H9 (cell line): ENCODE results near the gene CD3D. TPM values are rescaled to one million over a fixed set of nuclear protein-coding genes. Genes with fewer than 3 reads are reported as not detected.

Experiments
- DNase-seq: peaks from one replicate; pipeline ENCODE4 v3.0.0-alpha.2; 2017
- H2AFZ ChIP-seq: one replicate; pipeline ENCODE4 v1.6.1; 2013; ENCODE audit warnings: mild to moderate bottlenecking, low read length, control low read depth, moderate library complexity
- H2AK5ac ChIP-seq: 2 replicates; pipeline ENCODE4 v1.6.1; 2013; ENCODE audit warnings: low read length, control low read depth, mixed read lengths; ENCODE audit not compliant: insufficient read length
- H2BK120ac ChIP-seq: one replicate; pipeline ENCODE4 v1.6.1; 2013; ENCODE audit warnings: low read depth, mild to moderate bottlenecking, low read length, control low read depth, inconsistent platforms; ENCODE audit not compliant: poor library complexity, severe bottlenecking
- H2BK12ac ChIP-seq: 2 replicates; pipeline ENCODE4 v1.6.1; 2013; ENCODE audit warnings: low read length, control low read depth, mixed read lengths, low read depth; ENCODE audit not compliant: insufficient read length
- H2BK15ac ChIP-seq: 2 replicates; pipeline ENCODE4 v1.6.1; 2013; ENCODE audit warnings: low read depth, low read length, control low read depth
- H2BK20ac ChIP-seq: one replicate; pipeline ENCODE4 v1.6.1; 2013; ENCODE audit warnings: low read depth, mild to moderate bottlenecking, low read length, control low read depth, inconsistent platforms; ENCODE audit not compliant: poor library complexity, severe bottlenecking
- H2BK5ac ChIP-seq: 2 replicates; pipeline ENCODE4 v1.6.1; 2013; ENCODE audit warnings: low read length, control low read depth, mixed read lengths; ENCODE audit not compliant: insufficient read length
- H3K14ac ChIP-seq: 2 replicates; pipeline ENCODE4 v1.6.1; 2013; ENCODE audit warnings: low read length, control low read depth; ENCODE audit not compliant: insufficient read depth
- H3K18ac ChIP-seq: 2 replicates; pipeline ENCODE4 v1.6.1; 2013; ENCODE audit warnings: low read depth, mild to moderate bottlenecking, mixed read lengths, low read length, control low read depth; ENCODE audit not compliant: insufficient read length
- H3K23ac ChIP-seq: 2 replicates; pipeline ENCODE4 v1.6.1; 2013; ENCODE audit warnings: low read length, control low read depth, mixed read lengths, low read depth; ENCODE audit not compliant: insufficient read length
- H3K23me2 ChIP-seq: 2 replicates; pipeline ENCODE4 v1.6.1; 2013; ENCODE audit warnings: low read depth, mild to moderate bottlenecking, mixed read lengths, low read length, control low read depth; ENCODE audit not compliant: insufficient read length, poor library complexity, severe bottlenecking
- H3K27ac ChIP-seq: 2 replicates; pipeline ENCODE4 v1.5.1; 2013; ENCODE audit warnings: low read length, control low read depth, mixed read lengths, low read depth; ENCODE audit not compliant: insufficient read length
- H3K27me3 ChIP-seq: 2 replicates; pipeline ENCODE4 v1.6.1; 2013; ENCODE audit warnings: low read length, control low read depth, inconsistent platforms; ENCODE audit not compliant: insufficient read depth
- H3K4ac ChIP-seq: 2 replicates; pipeline ENCODE4 v1.6.1; 2013; ENCODE audit warnings: low read depth, mild to moderate bottlenecking, control low read depth, inconsistent platforms, low read length, moderate library complexity
- H3K4me1 ChIP-seq: 2 replicates; pipeline ENCODE4 v1.6.1; 2013; ENCODE audit warnings: low read length, control low read depth, inconsistent platforms; ENCODE audit not compliant: insufficient read depth
- H3K4me2 ChIP-seq: 2 replicates; pipeline ENCODE4 v1.6.1; 2013; ENCODE audit warnings: low read length, control low read depth, mixed read lengths; ENCODE audit not compliant: insufficient read length, insufficient read depth
- H3K56ac ChIP-seq: 2 replicates; pipeline ENCODE4 v1.6.1; 2013; ENCODE audit warnings: low read depth, mild to moderate bottlenecking, mixed read lengths, low read length, control low read depth; ENCODE audit not compliant: insufficient read length
- H3K79me1 ChIP-seq: 2 replicates; pipeline ENCODE4 v1.6.1; 2013; ENCODE audit warnings: low read depth, mild to moderate bottlenecking, moderate library complexity, low read length, control low read depth, inconsistent platforms; ENCODE audit not compliant: insufficient read depth, poor library complexity, severe bottlenecking
- H3K79me2 ChIP-seq: 2 replicates; pipeline ENCODE4 v1.6.1; 2013; ENCODE audit warnings: low read length, control low read depth, inconsistent platforms; ENCODE audit not compliant: insufficient read depth
- H3K9ac ChIP-seq: 2 replicates; pipeline ENCODE4 v1.6.1; 2013; ENCODE audit warnings: low read length, control low read depth, mixed read lengths; ENCODE audit not compliant: insufficient read length; ENCODE audit errors: extremely low read depth
- H3K9me3 ChIP-seq: one replicate; pipeline ENCODE4 v1.6.1; 2013; ENCODE audit warnings: low read depth, low read length, inconsistent platforms; ENCODE audit not compliant: control insufficient read depth
- H3T11ph ChIP-seq: one replicate; pipeline ENCODE4 v1.6.1; 2013; ENCODE audit warnings: mild to moderate bottlenecking, low read length, control low read depth, inconsistent platforms
- H4K20me1 ChIP-seq: one replicate; pipeline ENCODE4 v1.6.1; 2013; ENCODE audit not compliant: control insufficient read depth, insufficient read length, insufficient read depth
- H4K5ac ChIP-seq: 2 replicates; pipeline ENCODE4 v1.6.1; 2013; ENCODE audit warnings: low read depth, mild to moderate bottlenecking, mixed read lengths, low read length, control low read depth; ENCODE audit not compliant: insufficient read length
- H4K8ac ChIP-seq: replicated peaks from 2 replicates; pipeline ENCODE4 v1.6.1; 2013; ENCODE audit warnings: low read length, control low read depth, mixed read lengths, low read depth; ENCODE audit not compliant: insufficient read length
- H4K91ac ChIP-seq: 2 replicates; pipeline ENCODE4 v1.6.1; 2013; ENCODE audit warnings: low read depth, mild to moderate bottlenecking, moderate library complexity, mixed read lengths, low read length, control low read depth; ENCODE audit not compliant: insufficient read length
- H3K27ac Mint-ChIP-seq, 3 experiments: 2 replicates in 2 of 3; 3 replicates in 1 of 3; pipeline ENCODE4 v1.8.0; 2020 to 2021; ENCODE audit warnings: mixed read lengths in 3 of 3, mild to moderate bottlenecking in 1 of 3, moderate library complexity in 1 of 3
- H3K27me3 Mint-ChIP-seq: 2 replicates; pipeline ENCODE4 v1.8.0; 2021; ENCODE audit warnings: low read depth, mild to moderate bottlenecking, moderate library complexity, mixed read lengths
- H3K36me3 Mint-ChIP-seq, 3 experiments: 2 replicates in 2 of 3; 3 replicates in 1 of 3; pipeline ENCODE4 v1.8.0; 2020 to 2021; ENCODE audit warnings: low read depth in 3 of 3, mixed read lengths in 3 of 3; ENCODE audit not compliant: insufficient read depth in 1 of 3
- H3K4me1 Mint-ChIP-seq, 2 experiments: 2 replicates each; pipeline ENCODE4 v1.8.0; 2020; ENCODE audit warnings: mixed read lengths in 2 of 2
- H3K4me3 Mint-ChIP-seq, 2 experiments: 2 replicates in 1 of 2; 3 replicates in 1 of 2; pipeline ENCODE4 v1.8.0; 2020 to 2021; ENCODE audit warnings: mild to moderate bottlenecking in 2 of 2, mixed read lengths in 2 of 2, moderate library complexity in 1 of 2
- H3K9me3 Mint-ChIP-seq, 2 experiments: 2 replicates in 1 of 2; 3 replicates in 1 of 2; pipeline ENCODE4 v1.8.0; 2020; ENCODE audit warnings: mild to moderate bottlenecking in 2 of 2, mixed read lengths in 2 of 2, moderate library complexity in 1 of 2
- total RNA-seq: library from RNA; stranded (reverse); gene quantifications from 2 replicates; pipeline ENCODE4 v1.2.1, GENCODE V29; 2021
- TF ChIP-seq, protein P1 (sequence below): fragments of 200-600 bp; sonication (generic); conservative IDR thresholded peaks from 3 replicates; pipeline ENCODE4 v1.8.0; 2021; ENCODE audit warnings: antibody characterized with exemption, mild to moderate bottlenecking

CD3D gene
- total RNA-seq, 1 experiment from 2014 or later, result not detected

DNA sequence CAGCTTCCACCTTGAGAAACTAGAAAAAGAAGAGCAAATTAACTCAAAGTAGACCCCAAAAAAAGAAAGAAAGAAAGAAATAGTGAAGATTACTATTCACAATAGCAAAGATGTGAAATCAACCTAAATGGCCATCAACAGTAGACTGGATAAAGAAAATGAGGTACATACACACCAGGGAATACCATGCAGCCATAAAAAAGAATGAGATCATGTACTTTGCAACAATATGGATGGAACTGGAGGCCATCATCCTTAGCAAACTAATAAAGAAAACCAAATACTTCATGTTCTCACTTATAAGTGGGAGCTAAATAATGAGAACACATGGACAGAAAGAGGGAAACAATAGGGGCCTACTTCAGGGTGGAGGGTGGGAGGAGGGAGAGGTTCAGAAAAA is 13.8 kb downstream of the CD3D start:
- Histone ChIP-seq H3K9me3 (no peaks in the 10 kb centered on the region), H4K91ac (no peak overlapping the region), H4K8ac (no peak overlapping the region), H2BK120ac (no peak overlapping the region), H3K4me1 (no peaks in the 10 kb centered on the region), H3K27ac (no peak overlapping the region), H2AFZ (no peak overlapping the region), H4K20me1 (no peaks in the 10 kb centered on the region), H3K4me2 (no peak overlapping the region), H2AK5ac (no peak overlapping the region), H2BK12ac (no peak overlapping the region), H3K56ac (no peak overlapping the region), H3K4ac (no peak overlapping the region), H3K27me3 (no peaks in the 10 kb centered on the region), H3T11ph (no peak overlapping the region), H2BK20ac (no peak overlapping the region), H3K23ac (no peak overlapping the region), H4K5ac (no peak overlapping the region), H2BK5ac (no peak overlapping the region), H3K18ac (no peak overlapping the region), H3K79me1 (no peaks in the 10 kb centered on the region), H3K23me2 (no peaks in the 10 kb centered on the region), H2BK15ac (no peak overlapping the region), H3K9ac (no peak overlapping the region), H3K14ac (no peak overlapping the region), H3K79me2 (no peaks in the 10 kb centered on the region)
- peaks cover 16 to 21% of the 10 kb centered on the region in 2 experiments for H3K9me3 Mint-ChIP-seq
- no peaks in the 10 kb centered on the region for H3K4me1 Mint-ChIP-seq
- H3K27me3 Mint-ChIP-seq, result peaks cover 7% of the 10 kb centered on the region
- DNase-seq, result no peak
- no peak overlapping the region for H3K4me3 Mint-ChIP-seq
- H3K27ac Mint-ChIP-seq, result no peak overlapping the region
- TF ChIP-seq, protein P1, sequence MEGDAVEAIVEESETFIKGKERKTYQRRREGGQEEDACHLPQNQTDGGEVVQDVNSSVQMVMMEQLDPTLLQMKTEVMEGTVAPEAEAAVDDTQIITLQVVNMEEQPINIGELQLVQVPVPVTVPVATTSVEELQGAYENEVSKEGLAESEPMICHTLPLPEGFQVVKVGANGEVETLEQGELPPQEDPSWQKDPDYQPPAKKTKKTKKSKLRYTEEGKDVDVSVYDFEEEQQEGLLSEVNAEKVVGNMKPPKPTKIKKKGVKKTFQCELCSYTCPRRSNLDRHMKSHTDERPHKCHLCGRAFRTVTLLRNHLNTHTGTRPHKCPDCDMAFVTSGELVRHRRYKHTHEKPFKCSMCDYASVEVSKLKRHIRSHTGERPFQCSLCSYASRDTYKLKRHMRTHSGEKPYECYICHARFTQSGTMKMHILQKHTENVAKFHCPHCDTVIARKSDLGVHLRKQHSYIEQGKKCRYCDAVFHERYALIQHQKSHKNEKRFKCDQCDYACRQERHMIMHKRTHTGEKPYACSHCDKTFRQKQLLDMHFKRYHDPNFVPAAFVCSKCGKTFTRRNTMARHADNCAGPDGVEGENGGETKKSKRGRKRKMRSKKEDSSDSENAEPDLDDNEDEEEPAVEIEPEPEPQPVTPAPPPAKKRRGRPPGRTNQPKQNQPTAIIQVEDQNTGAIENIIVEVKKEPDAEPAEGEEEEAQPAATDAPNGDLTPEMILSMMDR, result no peak
- H3K36me3 Mint-ChIP-seq, result peaks cover 0 to 2% (median 2%) of the 10 kb centered on the region in 3 experiments; a peak in 1 of 7 replicates
